Activated T-helper 17 cell treated with anti-CD3 and anti-CD28 coated beads, Interleukin-2, amount 50 U/mL, for 72 hours (primary cell): ENCODE measurements around the gene FOXG1. TPM values are rescaled to one million over a fixed set of nuclear protein-coding genes. Genes with fewer than 3 reads are reported as not detected.
A peak's percentile ranks its signal among the peaks of the same experiment; 100 is the strongest.

Experiments used
- ATAC-seq: fragments of 150-1000 bp; cut with Tn5 transposase; replicated peaks from 2 replicates; pipeline ENCODE4 v1.10.0; 2021; ENCODE audit warnings: mild to moderate bottlenecking, moderate library complexity
- H3K27ac Mint-ChIP-seq: one replicate; pipeline ENCODE4 v1.8.0; 2022; ENCODE audit warnings: mixed read lengths
- H3K27me3 Mint-ChIP-seq: one replicate; pipeline ENCODE4 v1.8.0; 2022; ENCODE audit warnings: mixed read lengths
- H3K36me3 Mint-ChIP-seq: one replicate; pipeline ENCODE4 v1.8.0; 2022; ENCODE audit warnings: low read depth, mild to moderate bottlenecking, mixed read lengths
- H3K4me1 Mint-ChIP-seq: one replicate; pipeline ENCODE4 v1.8.0; 2022; ENCODE audit warnings: mixed read lengths
- H3K4me3 Mint-ChIP-seq: one replicate; pipeline ENCODE4 v1.8.0; 2022; ENCODE audit warnings: mild to moderate bottlenecking, mixed read lengths
- H3K9me3 Mint-ChIP-seq: one replicate; pipeline ENCODE4 v1.8.0; 2022; ENCODE audit warnings: mixed read lengths
- total RNA-seq, 2 donors: library from RNA; stranded (reverse); gene quantifications; one replicate each; pipeline ENCODE4 v1.2.3, GENCODE V29; 2022

FOXG1 gene
- not detected for total RNA-seq

DNA sequence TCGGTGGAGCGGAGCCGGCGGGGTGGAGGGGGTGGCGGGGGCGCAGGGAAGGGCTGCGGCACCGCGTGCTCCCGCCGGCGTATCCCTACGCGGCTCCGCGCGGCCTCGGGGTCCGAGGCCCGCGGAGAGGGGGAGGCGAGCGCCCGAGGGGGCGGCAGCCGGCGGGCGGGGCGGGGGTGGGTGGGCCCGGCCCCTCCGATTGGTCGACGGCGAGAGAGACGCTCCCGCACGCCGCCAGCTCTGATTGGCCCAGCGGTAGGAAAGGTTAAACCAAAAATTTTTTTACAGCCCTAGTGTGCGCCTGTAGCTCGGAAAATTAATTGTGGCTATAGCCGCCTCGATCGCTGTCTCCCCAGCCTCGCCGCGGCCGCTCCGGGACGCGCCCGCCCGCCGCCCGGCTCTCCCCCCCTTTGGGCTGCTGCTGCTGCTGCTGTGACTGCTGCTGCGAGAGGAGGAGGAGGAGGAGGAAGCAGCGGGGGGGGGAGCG lies at the start of gene FOXG1:
TSS of gene FOXG1 (plus strand) at position 319 of the 487 bp plus-strand sequence. CDS start 493 bp downstream, outside the sequence.
- ATAC-seq: no peak
- H3K27me3 Mint-ChIP-seq: peaks cover 54% of the 10 kb centered on the region
- H3K4me3 Mint-ChIP-seq: peak within 1 kb of the TSS; percentile 42
- H3K27ac Mint-ChIP-seq: no peak within 1 kb of the TSS
- peaks cover 4% of the 10 kb centered on the region for H3K4me1 Mint-ChIP-seq
- H3K36me3 Mint-ChIP-seq: peaks cover 23% of the 10 kb centered on the region
- no peaks in the 10 kb centered on the region for H3K9me3 Mint-ChIP-seq

DNA sequence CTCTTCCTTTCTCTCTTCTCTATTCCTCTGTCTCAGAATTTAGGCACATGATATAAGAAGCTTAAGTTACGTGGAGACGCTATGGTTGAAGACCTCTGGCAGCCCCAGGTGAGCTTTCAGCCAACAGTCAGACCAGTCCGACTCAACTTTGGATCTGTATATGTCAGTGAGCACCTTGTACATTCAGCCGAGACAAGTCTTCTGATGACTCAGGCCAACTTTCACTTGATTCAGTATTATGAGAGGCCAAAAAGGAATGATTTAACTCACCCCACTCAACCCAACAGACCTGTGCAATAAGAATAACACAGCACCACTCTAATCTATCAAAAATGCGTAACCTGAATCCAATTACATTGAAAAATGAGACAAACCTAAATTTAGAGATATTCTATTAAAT lies 47.5 kb upstream of the FOXG1 start:
- no peak for ATAC-seq
- H3K27me3 Mint-ChIP-seq: no peaks in the 10 kb centered on the region
- H3K27ac Mint-ChIP-seq: no peak overlapping the region
- no peaks in the 10 kb centered on the region for H3K4me1 Mint-ChIP-seq
- H3K4me3 Mint-ChIP-seq: no peak overlapping the region
- no peaks in the 10 kb centered on the region for H3K36me3 Mint-ChIP-seq
- H3K9me3 Mint-ChIP-seq: peaks cover 21% of the 10 kb centered on the region

DNA sequence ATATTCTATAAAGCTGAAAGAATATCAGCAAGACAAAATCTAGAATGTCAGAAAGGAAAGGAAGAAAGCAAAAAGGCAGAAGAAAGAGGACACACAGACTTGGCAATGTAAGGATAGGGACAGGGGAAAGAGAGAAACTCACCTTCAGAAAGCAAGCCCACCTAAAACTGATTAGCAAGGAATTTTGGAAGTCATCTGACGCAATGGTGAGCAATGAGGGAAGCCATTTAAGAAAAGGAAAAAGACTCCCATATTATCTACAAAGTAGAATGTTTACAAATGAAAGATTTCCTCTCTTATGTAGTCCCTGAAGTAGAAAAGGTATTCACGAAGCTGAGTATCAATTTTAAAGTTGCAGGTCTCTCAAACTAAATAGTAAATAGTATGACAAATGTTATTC lies 35.2 kb upstream of the FOXG1 start:
- H3K27ac Mint-ChIP-seq: no peak overlapping the region
- H3K36me3 Mint-ChIP-seq: no peaks in the 10 kb centered on the region
- no peaks in the 10 kb centered on the region for H3K27me3 Mint-ChIP-seq
- ATAC-seq: no peak
- H3K9me3 Mint-ChIP-seq: peaks cover 12% of the 10 kb centered on the region
- H3K4me3 Mint-ChIP-seq: no peak overlapping the region
- H3K4me1 Mint-ChIP-seq: no peaks in the 10 kb centered on the region

DNA sequence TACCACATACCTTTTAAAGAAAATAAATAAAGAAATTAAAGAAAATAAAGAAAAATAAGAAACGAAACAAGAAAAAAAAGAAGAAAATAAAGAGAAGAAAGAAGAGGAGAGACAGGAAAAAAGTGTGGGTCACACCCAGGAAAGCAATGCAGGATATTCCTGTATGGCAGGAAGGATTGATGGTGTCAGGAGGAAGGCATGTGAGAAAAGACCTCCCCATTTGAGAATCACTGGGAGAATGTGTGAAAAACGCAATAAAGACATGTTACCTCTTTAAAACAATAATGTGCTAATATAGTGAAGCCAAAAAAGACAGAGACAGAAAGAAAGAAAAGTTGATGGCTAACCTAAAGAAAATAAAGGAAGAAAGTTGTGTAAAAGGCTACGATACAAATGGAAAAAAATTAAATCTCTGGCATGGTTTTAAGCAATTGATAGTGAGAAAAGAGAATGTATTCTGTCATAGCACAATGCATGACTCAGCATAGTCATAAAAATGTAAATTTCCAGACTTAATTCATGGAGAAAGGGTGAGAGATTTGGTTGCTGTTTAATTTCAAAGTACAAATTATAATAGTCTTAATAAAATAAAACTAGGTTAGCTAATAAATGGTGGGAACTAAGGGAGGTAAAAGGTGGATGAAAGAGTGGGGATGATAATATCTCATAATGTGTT lies 24.3 kb upstream of the FOXG1 start:
- no peaks in the 10 kb centered on the region for H3K4me1 Mint-ChIP-seq
- H3K9me3 Mint-ChIP-seq: peaks cover 19% of the 10 kb centered on the region
- no peak for ATAC-seq
- H3K4me3 Mint-ChIP-seq: no peak overlapping the region
- H3K27me3 Mint-ChIP-seq: no peaks in the 10 kb centered on the region
- no peak overlapping the region for H3K27ac Mint-ChIP-seq
- no peaks in the 10 kb centered on the region for H3K36me3 Mint-ChIP-seq

DNA sequence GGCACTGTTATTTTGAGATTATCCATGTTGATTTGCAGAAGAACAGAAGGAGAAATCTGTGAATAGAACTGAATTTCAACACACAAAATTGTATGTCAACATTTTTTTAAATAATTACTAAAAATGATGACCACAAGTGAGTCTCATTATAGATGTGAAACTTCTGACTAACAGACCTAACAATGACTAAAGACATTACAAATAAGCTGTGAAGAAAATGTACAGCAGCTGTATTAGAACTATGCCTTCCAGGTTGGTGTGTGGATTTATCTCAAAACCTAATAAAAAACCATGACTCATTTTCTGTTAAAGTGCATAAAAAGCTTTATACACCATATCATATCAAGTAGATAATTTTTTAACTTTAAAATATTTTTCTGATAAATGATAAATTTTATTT lies 22.5 kb upstream of the FOXG1 start:
- Mint-ChIP-seq H3K27ac (no peak overlapping the region), H3K27me3 (no peaks in the 10 kb centered on the region), H3K4me1 (no peaks in the 10 kb centered on the region), H3K36me3 (no peaks in the 10 kb centered on the region), H3K9me3 (peaks cover 15% of the 10 kb centered on the region), H3K4me3 (no peak overlapping the region)
- ATAC-seq: no peak

DNA sequence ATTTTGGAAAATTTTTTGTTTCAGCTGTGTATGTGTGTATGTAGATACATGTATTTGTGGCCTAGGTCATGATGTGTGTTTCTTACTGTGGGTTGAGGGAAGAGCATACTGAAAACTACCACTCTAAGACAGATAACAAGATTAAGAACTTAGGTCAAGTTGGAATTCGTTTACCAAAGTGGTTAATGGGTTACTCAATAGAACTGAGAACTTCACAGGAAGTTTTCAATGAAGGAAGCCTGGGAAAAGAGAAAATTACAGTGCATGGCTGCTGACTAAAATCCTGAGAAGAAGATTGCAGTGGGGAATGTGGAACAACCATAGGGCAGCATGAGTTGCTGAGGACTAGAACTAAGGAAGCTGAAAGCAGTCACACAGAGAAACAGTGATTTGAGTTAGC lies 21.4 kb upstream of the FOXG1 start:
- Mint-ChIP-seq H3K27ac (no peak overlapping the region), H3K9me3 (peaks cover 15% of the 10 kb centered on the region), H3K4me3 (no peak overlapping the region), H3K4me1 (no peaks in the 10 kb centered on the region), H3K36me3 (no peaks in the 10 kb centered on the region), H3K27me3 (no peaks in the 10 kb centered on the region)
- no peak for ATAC-seq

DNA sequence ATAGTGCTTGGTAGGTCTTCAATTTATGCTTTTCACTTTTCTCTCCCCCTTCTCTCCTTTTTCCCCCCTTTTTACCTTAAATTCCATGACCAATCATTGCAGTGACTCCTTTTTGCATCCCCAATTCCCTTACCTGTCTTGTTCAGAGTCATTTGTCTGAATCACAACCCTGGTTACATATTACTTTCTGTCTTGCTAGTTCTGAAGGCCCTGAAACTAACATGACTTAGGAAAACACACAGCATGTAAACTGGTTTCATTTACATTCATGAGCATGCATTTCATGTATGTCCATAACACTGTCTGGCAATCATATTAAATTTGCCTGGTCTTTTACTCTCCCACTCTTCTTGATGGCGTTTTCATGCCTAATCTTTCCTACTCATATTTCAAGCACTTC lies 20.3 kb upstream of the FOXG1 start:
- Mint-ChIP-seq H3K27me3 (no peaks in the 10 kb centered on the region), H3K36me3 (no peaks in the 10 kb centered on the region), H3K4me3 (no peak overlapping the region), H3K9me3 (peaks cover 15% of the 10 kb centered on the region), H3K4me1 (no peaks in the 10 kb centered on the region), H3K27ac (no peak overlapping the region)
- no peak for ATAC-seq

DNA sequence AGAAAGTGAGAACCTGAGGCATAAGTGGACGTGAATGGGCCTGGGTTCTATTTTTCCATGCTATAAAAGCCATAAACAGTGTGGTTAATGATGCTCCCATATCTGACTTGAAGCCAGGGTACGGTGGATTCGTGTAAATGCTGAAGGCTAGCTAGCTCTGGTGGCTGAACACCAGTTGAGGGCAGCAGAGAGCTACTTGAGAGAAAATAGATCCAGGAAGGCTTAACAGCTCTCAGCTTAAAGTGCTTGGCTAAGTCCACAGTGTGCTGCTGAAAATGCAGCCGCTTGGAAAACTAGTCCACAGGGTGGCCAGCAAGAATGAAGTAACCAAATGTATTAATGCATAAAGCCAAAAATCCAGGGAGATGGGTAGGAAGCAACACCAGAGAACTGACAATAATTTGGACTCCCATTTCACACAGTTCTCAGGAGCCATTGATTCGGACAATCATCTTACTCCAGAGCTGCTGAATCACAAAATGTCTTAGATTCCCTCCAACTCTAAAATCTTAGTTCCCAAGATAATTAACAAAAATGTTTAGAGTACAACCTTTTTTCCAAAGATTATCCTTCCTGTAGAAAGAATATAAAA lies 15.0 kb upstream of the FOXG1 start:
- no peak overlapping the region for H3K4me3 Mint-ChIP-seq
- no peaks in the 10 kb centered on the region for H3K36me3 Mint-ChIP-seq
- no peaks in the 10 kb centered on the region for H3K4me1 Mint-ChIP-seq
- peaks cover 5% of the 10 kb centered on the region for H3K9me3 Mint-ChIP-seq
- no peak for ATAC-seq
- peaks cover 24% of the 10 kb centered on the region for H3K27me3 Mint-ChIP-seq
- no peak overlapping the region for H3K27ac Mint-ChIP-seq

DNA sequence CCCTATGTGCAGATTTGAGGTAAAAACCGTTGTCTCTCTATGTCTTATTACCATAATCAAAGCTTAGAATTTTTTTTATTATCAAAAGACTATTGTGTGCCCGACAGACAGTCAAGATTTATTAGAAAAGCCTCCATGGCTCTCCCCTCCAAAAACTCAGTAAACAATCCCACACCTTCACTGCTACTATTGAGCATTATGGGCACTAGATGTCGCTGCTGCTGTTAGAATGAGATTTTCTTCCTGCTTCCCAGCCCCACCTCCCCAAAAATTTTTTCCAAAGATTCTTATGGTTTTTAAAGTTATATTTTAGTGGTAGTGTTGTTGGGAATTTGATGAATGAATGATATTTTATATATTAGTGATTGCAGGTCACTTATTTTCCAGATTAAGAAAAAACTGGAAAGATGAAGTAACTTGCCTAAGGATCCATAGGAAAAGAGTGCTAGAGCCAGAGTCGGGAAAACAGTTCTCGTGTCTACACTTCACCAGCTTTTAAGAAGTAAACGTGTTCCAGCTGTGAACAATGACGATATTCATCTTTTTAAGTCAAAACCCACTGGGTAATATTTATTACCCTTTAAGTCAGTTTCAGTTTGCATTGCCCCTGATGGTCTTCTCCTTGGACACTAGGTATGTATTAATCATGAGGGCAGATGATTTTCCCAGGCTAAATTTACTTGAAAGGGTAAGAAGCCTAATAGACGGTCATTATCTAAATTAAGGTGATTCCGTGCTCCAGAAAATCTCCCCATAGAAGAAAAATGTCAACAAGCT lies 12.2 kb upstream of the FOXG1 start:
- peaks cover 46% of the 10 kb centered on the region for H3K27me3 Mint-ChIP-seq
- no peak overlapping the region for H3K4me3 Mint-ChIP-seq
- H3K9me3 Mint-ChIP-seq: no peaks in the 10 kb centered on the region
- ATAC-seq: no peak
- H3K4me1 Mint-ChIP-seq: no peaks in the 10 kb centered on the region
- H3K27ac Mint-ChIP-seq: no peak overlapping the region
- no peaks in the 10 kb centered on the region for H3K36me3 Mint-ChIP-seq

DNA sequence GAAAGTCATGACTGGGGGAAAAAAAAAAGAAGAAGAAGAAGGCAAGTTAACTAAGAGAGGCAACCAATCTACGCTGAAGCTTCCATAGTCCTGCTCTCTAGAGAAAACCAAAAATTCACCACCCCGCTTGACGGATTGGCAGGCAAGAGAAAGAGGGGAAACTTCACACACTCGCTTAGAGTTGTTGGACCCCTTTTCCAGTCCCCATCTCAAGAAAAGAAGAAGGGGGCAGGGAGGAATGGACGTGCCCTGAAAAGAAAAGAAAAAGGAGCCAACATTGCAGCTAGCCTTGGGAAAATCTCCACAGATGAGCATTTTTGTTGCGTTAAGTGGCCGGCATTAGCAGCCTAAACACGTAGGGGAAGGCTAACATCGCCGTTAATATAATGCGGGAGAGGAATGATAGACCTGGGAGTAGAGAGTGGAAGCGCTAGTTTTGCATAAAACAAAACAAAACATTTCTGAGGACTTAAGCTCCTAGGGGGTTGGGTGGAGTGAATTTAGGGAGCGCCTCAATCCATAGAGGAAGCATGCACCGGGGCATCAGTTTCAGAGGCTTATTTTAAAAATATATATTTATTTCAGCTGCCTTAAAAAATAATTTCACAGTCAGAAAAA lies 11.3 kb upstream of the FOXG1 start:
- no peak overlapping the region for H3K4me3 Mint-ChIP-seq
- ATAC-seq: no peak
- H3K27me3 Mint-ChIP-seq: peaks cover 55% of the 10 kb centered on the region
- H3K4me1 Mint-ChIP-seq: no peaks in the 10 kb centered on the region
- no peaks in the 10 kb centered on the region for H3K9me3 Mint-ChIP-seq
- no peaks in the 10 kb centered on the region for H3K36me3 Mint-ChIP-seq
- H3K27ac Mint-ChIP-seq: no peak overlapping the region

DNA sequence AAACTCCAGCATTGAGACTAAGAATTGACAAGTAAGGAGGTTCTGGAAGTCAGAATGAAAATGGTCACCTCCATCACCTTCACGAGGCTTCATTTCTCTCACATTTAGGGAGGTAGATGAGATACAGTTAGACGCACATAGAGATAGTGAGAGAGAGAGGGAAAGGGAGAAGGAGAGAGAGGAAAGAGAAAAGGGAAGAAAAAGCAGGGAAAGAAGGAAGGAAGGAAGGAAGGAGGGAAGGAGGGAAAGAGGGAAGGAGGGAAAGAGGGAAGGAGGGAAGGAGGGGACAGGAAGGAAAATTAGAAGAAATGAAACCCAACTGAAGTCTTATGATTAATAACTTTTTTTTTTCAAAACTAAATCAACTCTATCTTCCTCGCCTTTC lies 10.7 kb upstream of the FOXG1 start:
- Mint-ChIP-seq H3K4me1 (no peaks in the 10 kb centered on the region), H3K36me3 (no peaks in the 10 kb centered on the region), H3K9me3 (no peaks in the 10 kb centered on the region), H3K4me3 (no peak overlapping the region), H3K27ac (no peak overlapping the region), H3K27me3 (peaks cover 59% of the 10 kb centered on the region)
- ATAC-seq: no peak

DNA sequence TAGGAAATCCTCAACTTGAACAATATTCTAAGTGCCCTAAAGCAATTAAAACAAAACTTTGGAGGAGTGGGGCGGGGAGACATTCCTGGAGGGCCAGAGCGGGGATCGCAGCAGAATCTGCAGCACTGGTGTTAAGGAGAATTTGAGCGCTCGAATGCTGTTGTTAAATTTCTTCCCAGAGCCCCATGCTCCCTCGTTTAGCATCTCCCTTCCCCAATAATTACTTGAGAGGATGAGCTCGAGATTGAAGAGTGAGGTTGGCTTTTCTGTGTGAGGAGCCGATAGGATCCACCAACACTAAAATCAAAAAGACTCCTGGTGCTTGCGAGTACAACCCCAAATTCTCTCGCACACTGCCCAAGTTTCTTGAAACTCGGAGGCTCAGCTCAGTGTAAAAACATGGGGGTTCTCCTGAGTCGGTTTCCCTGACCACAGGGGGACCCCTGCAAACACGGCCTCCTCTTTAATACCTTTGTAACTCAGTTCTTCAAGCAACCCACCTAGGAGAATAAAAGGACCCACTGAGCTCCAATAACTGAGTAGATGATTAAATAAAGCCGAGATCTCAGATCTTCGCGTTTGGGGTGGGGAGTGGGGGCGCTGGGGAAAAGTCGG lies 10.2 kb upstream of the FOXG1 start:
- Mint-ChIP-seq H3K36me3 (no peaks in the 10 kb centered on the region), H3K27ac (no peak overlapping the region), H3K27me3 (peaks cover 64% of the 10 kb centered on the region), H3K4me3 (no peak overlapping the region), H3K4me1 (no peaks in the 10 kb centered on the region), H3K9me3 (no peaks in the 10 kb centered on the region)
- ATAC-seq: no peak

DNA sequence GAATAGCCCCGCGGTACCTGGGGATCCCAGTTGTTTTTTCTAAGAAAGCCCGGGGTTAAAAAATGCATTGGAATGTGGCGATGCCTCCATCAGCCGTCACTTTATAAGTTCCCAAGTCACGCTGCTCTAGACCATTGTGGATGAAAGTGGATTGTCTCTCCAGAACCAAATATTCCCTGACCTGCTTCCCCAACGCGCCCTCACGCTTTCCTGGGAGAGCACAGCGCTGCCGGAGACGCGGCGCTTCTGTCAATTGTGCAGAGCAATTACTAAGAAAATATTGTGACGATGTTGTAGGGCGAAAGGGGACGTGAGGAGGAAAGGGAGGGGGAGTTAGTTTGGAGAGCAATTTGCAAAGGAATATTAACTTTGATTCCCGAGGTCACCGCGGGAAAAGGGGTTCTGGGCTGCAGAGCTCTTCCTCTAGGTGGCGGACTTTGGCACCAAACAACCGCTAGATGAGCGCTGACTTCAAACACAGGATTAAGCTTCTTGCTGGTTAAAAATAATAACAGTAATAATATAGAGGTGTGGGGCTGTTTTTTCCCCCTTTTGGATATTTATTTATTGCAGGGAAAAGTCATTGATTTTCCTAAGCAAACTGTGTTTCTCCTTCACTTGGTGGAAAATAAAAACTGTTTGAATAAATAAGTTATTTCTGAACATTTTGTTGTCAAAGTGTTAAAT lies 9.6 kb upstream of the FOXG1 start:
- no peak overlapping the region for H3K27ac Mint-ChIP-seq
- H3K9me3 Mint-ChIP-seq: no peaks in the 10 kb centered on the region
- no peak overlapping the region for H3K4me3 Mint-ChIP-seq
- no peaks in the 10 kb centered on the region for H3K4me1 Mint-ChIP-seq
- H3K36me3 Mint-ChIP-seq: no peaks in the 10 kb centered on the region
- H3K27me3 Mint-ChIP-seq: peaks cover 71% of the 10 kb centered on the region
- no peak for ATAC-seq

DNA sequence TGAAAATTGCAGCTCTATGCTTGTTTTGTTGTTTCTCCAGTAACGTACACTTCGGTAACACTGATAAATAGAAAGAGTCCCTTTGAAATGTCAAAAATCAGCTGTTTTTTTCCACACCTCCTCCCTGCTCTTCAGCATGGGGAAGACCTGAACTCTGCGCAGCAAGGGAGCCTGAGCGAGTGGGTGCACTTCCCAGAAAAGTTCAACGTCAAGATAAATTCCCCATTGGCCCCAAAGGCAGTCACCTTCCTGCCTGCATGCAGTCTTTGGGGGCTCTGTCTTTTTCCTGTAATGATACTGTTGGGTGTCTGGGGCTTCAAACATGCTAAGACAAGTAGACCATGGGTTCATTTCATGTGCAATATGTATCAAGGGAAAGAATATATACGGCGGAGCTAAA lies 8.8 kb upstream of the FOXG1 start:
- no peak overlapping the region for H3K4me3 Mint-ChIP-seq
- no peak for ATAC-seq
- peaks cover 78% of the 10 kb centered on the region for H3K27me3 Mint-ChIP-seq
- no peaks in the 10 kb centered on the region for H3K9me3 Mint-ChIP-seq
- no peaks in the 10 kb centered on the region for H3K36me3 Mint-ChIP-seq
- no peak overlapping the region for H3K27ac Mint-ChIP-seq
- no peaks in the 10 kb centered on the region for H3K4me1 Mint-ChIP-seq
